ENCODE results near the gene NPEPPS. TPM values are rescaled to one million over a fixed set of nuclear protein-coding genes. Genes with fewer than 3 reads are reported as not detected.

NPEPPS gene
- total and polyA plus RNA-seq, 2 experiments from 2014 or later = 97.6 to 104 TPM

DNA sequence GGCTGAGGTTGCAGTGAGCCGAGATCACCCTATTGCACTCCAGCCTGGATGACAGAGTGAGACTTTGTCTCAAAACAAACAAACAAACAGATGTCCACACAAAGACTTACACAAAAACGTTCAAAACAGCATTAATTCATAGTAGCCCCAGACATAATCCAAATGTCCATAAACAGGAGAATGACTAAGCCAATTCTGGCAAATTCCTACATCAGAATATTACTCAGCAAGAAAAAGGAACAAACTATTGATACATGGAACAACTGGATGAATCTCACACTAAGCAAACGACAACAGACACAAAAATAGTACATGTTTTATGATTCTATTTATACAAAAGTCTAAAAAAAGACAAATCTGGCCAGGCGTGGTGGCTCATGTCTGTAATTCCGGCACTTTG lies 108.0 kb downstream of the NPEPPS start:
- no peak for TF ChIP-seq EZH2 (IDR thresholded peaks at IDR 0.05; ENCODE audit: borderline replicate concordance)
- TF ChIP-seq, protein P1, sequence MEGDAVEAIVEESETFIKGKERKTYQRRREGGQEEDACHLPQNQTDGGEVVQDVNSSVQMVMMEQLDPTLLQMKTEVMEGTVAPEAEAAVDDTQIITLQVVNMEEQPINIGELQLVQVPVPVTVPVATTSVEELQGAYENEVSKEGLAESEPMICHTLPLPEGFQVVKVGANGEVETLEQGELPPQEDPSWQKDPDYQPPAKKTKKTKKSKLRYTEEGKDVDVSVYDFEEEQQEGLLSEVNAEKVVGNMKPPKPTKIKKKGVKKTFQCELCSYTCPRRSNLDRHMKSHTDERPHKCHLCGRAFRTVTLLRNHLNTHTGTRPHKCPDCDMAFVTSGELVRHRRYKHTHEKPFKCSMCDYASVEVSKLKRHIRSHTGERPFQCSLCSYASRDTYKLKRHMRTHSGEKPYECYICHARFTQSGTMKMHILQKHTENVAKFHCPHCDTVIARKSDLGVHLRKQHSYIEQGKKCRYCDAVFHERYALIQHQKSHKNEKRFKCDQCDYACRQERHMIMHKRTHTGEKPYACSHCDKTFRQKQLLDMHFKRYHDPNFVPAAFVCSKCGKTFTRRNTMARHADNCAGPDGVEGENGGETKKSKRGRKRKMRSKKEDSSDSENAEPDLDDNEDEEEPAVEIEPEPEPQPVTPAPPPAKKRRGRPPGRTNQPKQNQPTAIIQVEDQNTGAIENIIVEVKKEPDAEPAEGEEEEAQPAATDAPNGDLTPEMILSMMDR (IDR thresholded peaks at IDR 0.05; ENCODE audit: poor library complexity) = no peak
- no peak for TF ChIP-seq EZH2phosphoT487 (IDR thresholded peaks at IDR 0.05; ENCODE audit: low read depth, severe bottlenecking, unreplicated experiment)
- H3K79me2 ChIP-seq = no peaks in the 10 kb centered on the region
- no peak for DNase-seq (ENCODE audit: low spot score)
- no peaks in the 10 kb centered on the region for H3K9me3 ChIP-seq (ENCODE audit: low read depth)
- H3K27me3 ChIP-seq = no peaks in the 10 kb centered on the region
- no peak overlapping the region for H3K4me3 ChIP-seq
- no peak overlapping the region for H3K4me2 ChIP-seq
- H3K27ac ChIP-seq = no peak overlapping the region
- no peaks in the 10 kb centered on the region for H4K20me1 ChIP-seq (ENCODE audit: insufficient read depth, poor library complexity, severe bottlenecking)
- H2AFZ ChIP-seq = no peak overlapping the region
- H3K9me2 ChIP-seq (replicated peaks; ENCODE audit: insufficient read depth) = no peaks in the 10 kb centered on the region
- H3K36me3 ChIP-seq (replicated peaks; ENCODE audit: insufficient read depth, low read depth) = no peaks in the 10 kb centered on the region
- whole genome bisulfite sequencing (ENCODE audit: low lambda C conversion rate, missing lambda C conversion rate) = 92% methylated on average over 5 of the region's 5 CpGs
- no peaks in the 10 kb centered on the region for H3K4me1 ChIP-seq (ENCODE audit: insufficient read depth)

- H3K4me3 ChIP-seq = no peak overlapping the region
- no peaks in the 10 kb centered on the region for H3K79me2 ChIP-seq
- H3K27ac ChIP-seq = no peak overlapping the region
- no peak overlapping the region for H2AFZ ChIP-seq
- no peaks in the 10 kb centered on the region for H4K20me1 ChIP-seq (ENCODE audit: insufficient read depth, poor library complexity, severe bottlenecking)
- no peaks in the 10 kb centered on the region for H3K4me1 ChIP-seq (ENCODE audit: insufficient read depth)
- H3K4me2 ChIP-seq = no peak overlapping the region
- WGBS (ENCODE audit: low lambda C conversion rate, missing lambda C conversion rate) = 92% methylated on average over 3 of the region's 3 CpGs
- no peaks in the 10 kb centered on the region for H3K36me3 ChIP-seq (replicated peaks; ENCODE audit: insufficient read depth, low read depth)
- no peaks in the 10 kb centered on the region for H3K9me3 ChIP-seq (ENCODE audit: low read depth)
- no peaks in the 10 kb centered on the region for H3K27me3 ChIP-seq
- H3K9me2 ChIP-seq (replicated peaks; ENCODE audit: insufficient read depth) = no peaks in the 10 kb centered on the region
- TF ChIP-seq EZH2 (IDR thresholded peaks at IDR 0.05; ENCODE audit: borderline replicate concordance) = no peak
- TF ChIP-seq, protein P1 (IDR thresholded peaks at IDR 0.05; ENCODE audit: poor library complexity) = no peak
- TF ChIP-seq EZH2phosphoT487 (IDR thresholded peaks at IDR 0.05; ENCODE audit: low read depth, severe bottlenecking, unreplicated experiment) = no peak
- DNase-seq (ENCODE audit: low spot score) = no peak
These were observed 109.2 kb downstream of the NPEPPS start for GRCh38 chr17:47640076-47640475.

- DNase-seq (ENCODE audit: low spot score) = no peak
- H3K4me1 ChIP-seq (ENCODE audit: insufficient read depth) = no peaks in the 10 kb centered on the region
- H3K4me3 ChIP-seq = no peak overlapping the region
- H3K9me2 ChIP-seq (replicated peaks; ENCODE audit: insufficient read depth) = no peaks in the 10 kb centered on the region
- no peaks in the 10 kb centered on the region for H3K9me3 ChIP-seq (ENCODE audit: low read depth)
- H4K20me1 ChIP-seq (ENCODE audit: insufficient read depth, poor library complexity, severe bottlenecking) = no peaks in the 10 kb centered on the region
- H3K27me3 ChIP-seq = no peaks in the 10 kb centered on the region
- H3K27ac ChIP-seq = no peak overlapping the region
- H3K79me2 ChIP-seq = no peaks in the 10 kb centered on the region
- 92% methylated on average over 4 of the region's 4 CpGs for WGBS (ENCODE audit: low lambda C conversion rate, missing lambda C conversion rate)
- no peak overlapping the region for H3K4me2 ChIP-seq
- H3K36me3 ChIP-seq (replicated peaks; ENCODE audit: insufficient read depth, low read depth) = no peaks in the 10 kb centered on the region
- TF ChIP-seq EZH2 (IDR thresholded peaks at IDR 0.05; ENCODE audit: borderline replicate concordance) (no peak), EZH2phosphoT487 (IDR thresholded peaks at IDR 0.05; ENCODE audit: low read depth, severe bottlenecking, unreplicated experiment) (no peak)
- TF ChIP-seq, protein P1 (IDR thresholded peaks at IDR 0.05; ENCODE audit: poor library complexity) = no peak
- H2AFZ ChIP-seq = no peak overlapping the region
These were observed 110.3 kb downstream of the NPEPPS start for GRCh38 chr17:47641202-47641601.

GRCh38 chr17:47643116-47643515 lies 112.2 kb downstream of the NPEPPS start:
- H3K36me3 ChIP-seq (replicated peaks; ENCODE audit: insufficient read depth, low read depth) = no peaks in the 10 kb centered on the region
- H4K20me1 ChIP-seq (ENCODE audit: insufficient read depth, poor library complexity, severe bottlenecking) = no peaks in the 10 kb centered on the region
- no peak overlapping the region for H3K4me2 ChIP-seq
- H2AFZ ChIP-seq = no peak overlapping the region
- H3K9me3 ChIP-seq (ENCODE audit: low read depth) = no peaks in the 10 kb centered on the region
- no peak for TF ChIP-seq EZH2phosphoT487 (IDR thresholded peaks at IDR 0.05; ENCODE audit: low read depth, severe bottlenecking, unreplicated experiment)
- TF ChIP-seq, protein P1 (IDR thresholded peaks at IDR 0.05; ENCODE audit: poor library complexity) = no peak
- no peak for TF ChIP-seq EZH2 (IDR thresholded peaks at IDR 0.05; ENCODE audit: borderline replicate concordance)
- no peaks in the 10 kb centered on the region for H3K9me2 ChIP-seq (replicated peaks; ENCODE audit: insufficient read depth)
- no peak for DNase-seq (ENCODE audit: low spot score)
- H3K27me3 ChIP-seq = no peaks in the 10 kb centered on the region
- 100% methylated on average over 2 of the region's 2 CpGs for WGBS (ENCODE audit: low lambda C conversion rate, missing lambda C conversion rate)
- no peak overlapping the region for H3K4me3 ChIP-seq
- H3K4me1 ChIP-seq (ENCODE audit: insufficient read depth) = no peaks in the 10 kb centered on the region
- H3K79me2 ChIP-seq = no peaks in the 10 kb centered on the region
- H3K27ac ChIP-seq = no peak overlapping the region
